Activated CD4-positive, alpha-beta T cell treated with anti-CD3 and anti-CD28 coated beads, Interleukin-2, Interleukin-6, amounts not matched to agents 100 ng/mL and 50 ng/mL, durations not matched to agents 16 hours and 8 hours (primary cell): Measurements from ENCODE around the gene FBL.
"Not testable (repeated sequence)": the region's sequence is repeated elsewhere in the genome, so short reads cannot be mapped to it uniquely, and the experiment has no call there.

ENCODE experiments used
- DNase-seq: peaks from one replicate; pipeline ENCODE4 v3.0.0-alpha.2; 2020

FBL gene

DNA sequence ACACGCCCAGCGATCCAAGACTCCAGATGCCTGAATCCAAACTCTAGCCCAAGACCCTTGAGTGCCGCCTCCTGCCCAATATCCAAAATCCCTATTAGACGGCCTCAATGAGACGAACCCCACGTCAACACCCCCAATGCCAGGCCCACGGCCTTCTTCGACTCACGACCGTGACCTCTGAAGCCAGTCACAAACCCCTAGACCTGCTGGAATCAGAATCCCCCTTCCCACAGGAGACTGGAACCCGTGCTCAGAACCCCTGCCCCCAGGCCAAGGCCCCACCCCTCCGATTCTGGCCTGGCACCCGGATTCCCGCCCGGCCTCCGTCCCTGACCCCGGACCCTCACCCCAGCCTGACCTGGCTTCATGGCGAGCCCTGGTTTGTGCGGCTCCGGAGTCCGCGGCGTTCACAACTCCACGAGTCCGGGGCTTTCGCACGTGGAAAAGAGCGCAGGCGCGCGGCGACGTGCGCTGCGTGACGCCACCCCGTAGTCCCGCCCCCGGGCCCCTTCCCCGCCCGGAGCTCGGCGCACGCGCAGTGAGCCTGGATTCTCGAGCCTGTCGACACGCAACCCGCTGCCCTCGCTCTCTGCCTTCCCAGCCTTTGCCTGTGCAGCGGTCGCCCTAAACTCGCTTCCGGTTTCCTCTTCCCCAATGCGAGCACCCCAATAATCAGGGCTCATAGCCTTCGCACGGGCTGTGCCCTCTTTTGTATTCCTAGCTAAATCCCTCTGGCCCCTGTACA, at the start of gene FBL:
TSS of gene FBL (minus strand) at position 447 of the 745 bp plus-strand sequence. CDS start at position 368, 79 bp downstream.
- DNase-seq = peak; percentile 99

DNA sequence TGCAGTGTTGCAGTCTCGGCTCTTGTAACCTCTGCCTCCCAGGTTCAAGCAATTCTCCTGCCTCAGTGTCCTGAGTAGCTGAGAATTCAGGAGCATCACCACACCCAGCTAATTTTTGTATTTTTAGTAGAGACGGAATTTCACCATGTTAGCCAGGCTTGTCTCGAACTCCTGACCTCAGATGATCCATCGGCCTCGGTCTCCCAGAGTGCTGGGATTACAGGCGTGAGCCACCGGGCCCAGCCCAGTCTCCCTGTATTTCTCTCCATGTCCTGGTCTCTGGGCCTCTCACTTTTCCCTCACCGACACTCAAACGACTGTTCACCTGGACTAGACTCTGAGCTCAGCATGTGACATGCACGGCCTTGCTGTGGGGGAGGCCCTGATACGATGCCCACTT, 48.9 kb upstream of the FBL start:
- DNase-seq = not testable (repeated sequence)

DNA sequence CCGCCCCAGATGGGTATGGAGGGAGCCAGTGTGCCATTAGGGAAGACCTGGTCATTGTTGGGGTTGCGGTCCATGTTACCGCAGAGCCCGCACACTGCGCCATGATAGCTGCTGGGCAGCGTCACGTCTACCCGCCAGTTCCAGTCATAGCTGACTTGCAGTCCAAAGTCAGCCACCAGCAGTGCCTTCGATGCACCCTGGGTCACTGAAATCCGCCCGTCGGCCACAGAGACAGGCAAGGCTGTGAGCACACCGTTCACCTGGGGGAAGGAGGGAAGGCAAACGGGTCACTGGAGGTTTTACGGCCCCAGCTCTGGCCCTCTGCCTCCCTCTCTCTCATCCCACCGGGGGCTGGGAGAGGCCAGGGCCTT, 48.0 kb upstream of the FBL start:
- DNase-seq = not testable (repeated sequence)

DNA sequence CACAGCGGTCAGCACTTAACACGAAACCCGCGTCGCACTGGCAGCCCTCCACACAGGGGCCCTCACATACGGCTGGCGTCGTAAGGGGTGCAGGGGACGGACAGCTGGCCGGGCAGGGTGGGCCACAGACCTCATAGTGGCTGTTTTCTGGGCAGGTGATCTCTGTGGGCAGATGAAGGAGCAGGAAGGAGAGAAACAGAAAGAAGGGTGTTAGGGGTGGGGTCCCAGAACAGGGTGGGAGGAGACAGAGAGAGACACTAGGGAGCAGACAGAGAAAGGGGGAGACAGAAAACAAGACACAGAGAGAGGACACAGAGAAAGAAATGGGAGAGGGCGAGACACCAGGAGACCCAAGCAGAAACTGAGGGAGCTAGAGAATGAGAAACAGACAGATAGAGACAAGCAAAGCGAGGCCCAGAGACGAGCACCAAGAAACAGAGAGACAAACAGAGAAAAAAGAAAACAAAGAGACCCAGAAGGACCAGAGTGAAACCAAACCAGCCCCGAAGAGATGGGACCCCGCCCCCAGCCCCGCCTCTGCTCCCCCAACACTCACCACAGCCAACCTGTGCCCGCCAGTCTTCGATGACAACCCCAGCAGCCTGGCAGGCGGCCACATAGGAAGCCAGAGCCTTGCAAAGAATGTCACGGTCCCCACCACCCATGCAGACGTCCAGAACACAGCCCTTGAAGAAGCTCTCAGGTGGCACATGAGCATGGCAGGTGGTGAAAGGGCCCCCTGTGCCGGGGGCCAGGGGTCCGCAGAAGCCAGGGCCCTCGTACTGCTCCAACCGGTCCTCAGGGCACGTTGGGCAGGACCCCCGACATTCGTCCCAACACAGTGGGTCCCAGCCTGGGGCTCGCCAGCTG, 47.4 kb upstream of the FBL start:
- not testable (repeated sequence) for DNase-seq

DNA sequence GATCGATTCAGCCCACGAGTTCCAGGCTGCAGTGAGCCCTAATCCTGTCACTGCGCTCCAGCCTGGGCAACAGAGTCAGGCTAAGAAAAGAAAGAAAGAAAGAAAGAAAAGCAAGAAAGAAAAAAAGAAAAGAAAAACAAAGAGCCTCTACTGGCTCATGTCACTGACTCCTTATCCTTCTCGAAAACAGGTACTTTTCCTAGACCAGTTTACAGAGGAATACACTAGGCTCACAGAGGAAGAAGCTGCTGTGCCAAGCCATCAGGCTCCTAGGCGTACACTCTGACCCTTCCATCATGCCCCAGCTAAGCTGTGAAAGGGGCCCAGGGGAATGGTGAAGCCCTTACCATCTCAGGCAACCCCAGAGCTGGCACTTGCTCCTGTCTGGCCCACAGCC, 46.3 kb upstream of the FBL start:
- not testable (repeated sequence) for DNase-seq

DNA sequence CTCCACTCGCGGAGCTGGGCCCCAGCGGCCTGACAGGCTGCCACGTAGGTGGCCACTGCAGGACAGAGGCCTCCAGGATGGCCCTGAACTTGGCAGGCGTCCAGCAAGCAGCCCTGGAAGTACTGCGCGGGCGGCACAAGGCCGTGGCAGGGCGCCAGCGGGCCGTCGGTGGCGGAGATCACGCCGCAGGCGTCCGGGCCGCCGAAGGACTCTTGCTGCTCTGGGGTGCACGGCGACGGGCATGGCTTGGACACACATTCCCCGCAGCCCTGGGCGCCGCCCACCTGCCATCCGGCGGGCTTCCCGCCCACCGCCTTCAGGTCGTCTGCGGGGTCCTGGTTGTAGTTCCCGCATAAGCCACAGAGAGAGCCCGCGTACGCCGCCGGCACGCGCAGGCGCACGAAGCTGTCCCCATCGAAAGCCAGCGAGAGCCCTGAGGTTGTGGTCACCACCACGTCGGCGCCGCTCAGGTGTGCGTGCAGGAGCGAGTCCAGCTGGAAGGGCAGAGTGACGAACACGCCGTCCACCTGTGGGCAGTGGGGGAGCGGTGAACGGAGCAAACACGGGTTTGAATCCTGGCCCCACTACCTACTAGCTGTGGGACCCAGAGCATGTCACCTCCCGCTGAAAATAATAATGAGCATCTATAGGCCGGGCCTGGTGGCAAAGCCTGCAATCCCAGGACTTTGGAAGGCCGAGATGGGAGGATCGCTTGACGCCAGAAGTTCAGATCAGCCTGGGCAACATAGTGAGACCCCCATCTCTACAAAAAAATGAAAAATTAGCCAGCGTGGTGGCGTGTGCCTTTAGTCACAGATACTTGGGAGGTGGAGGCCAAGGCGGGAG, 45.7 kb upstream of the FBL start:
- not testable (repeated sequence) for DNase-seq

DNA sequence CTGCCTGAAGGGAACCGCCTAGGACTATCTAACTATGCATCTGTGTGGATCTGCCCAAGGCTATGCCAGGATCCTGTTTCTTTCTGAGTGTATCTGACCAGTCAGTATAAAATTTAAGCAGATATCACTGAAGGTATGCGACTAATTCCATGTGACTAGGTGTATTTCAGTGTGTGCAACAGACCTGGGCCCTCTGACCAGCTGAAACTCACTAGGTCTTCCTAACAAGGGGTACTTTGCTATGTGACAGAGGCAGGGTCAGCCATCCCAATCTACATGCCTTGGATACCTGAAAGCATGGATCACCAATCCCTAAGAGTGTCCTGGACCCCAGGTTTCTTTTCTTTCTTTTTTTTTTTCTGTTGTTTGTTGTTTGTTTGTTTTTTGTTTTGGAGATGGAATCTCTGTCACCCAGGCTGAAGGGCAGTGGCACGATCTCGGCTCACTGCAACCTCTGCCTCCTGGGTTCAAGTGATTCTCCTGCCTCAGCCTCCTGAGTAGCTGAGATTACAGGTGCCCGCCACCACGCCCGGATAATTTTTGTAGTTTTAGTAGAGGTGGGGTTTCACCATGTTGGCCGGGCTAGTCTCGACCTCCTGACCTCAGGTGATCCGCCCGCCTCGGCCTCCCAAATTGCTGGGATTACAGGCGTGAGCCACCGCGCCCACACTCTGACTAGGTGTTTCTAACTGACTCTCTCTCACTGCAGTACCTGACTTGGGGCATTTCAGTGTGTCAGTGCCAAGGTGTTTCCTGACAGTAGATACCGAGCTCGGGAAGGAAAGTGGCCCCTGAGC, 44.8 kb upstream of the FBL start:
- no peak for DNase-seq

DNA sequence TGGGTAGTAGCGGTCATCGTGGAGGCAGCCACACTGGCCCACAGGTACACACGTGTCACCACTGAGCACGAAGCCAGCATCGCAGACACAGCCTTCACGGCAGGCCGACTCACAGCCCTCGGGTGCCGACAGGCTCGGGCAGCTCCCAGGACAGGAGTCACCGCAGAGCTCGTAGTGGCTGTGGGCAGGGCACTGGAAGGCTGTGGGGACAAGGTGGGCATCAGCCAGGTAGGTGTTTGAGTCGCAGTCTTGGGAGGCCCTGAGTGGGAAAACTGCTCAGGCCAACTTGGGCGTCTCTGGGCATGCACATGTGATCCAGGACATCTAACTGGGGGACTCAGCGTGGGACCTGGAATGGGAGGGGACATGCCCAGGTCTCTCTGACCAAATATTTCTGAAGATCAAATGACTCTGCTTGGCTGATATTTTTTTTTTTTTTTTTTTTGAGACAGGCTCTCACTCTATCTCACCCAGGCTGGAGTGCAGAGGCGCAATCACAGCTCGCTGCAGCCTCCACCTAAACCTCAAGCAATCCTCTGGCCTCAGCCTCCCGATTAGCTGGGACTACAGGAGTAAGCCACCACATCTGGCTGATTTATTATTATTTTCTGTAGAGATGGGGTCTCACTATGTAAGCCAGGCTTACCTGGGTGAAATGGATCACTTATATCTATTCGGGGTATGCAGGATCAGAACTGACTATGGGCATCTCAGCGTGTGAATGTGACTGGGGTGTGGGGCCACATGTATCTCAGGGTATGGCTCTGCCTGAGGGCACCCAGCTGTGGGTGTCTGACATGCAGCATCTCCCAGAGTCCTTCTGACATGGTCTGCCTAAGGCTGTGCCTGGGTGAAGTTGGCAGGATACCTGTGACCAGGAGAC, 43.9 kb upstream of the FBL start:
- DNase-seq = not testable (repeated sequence)

DNA sequence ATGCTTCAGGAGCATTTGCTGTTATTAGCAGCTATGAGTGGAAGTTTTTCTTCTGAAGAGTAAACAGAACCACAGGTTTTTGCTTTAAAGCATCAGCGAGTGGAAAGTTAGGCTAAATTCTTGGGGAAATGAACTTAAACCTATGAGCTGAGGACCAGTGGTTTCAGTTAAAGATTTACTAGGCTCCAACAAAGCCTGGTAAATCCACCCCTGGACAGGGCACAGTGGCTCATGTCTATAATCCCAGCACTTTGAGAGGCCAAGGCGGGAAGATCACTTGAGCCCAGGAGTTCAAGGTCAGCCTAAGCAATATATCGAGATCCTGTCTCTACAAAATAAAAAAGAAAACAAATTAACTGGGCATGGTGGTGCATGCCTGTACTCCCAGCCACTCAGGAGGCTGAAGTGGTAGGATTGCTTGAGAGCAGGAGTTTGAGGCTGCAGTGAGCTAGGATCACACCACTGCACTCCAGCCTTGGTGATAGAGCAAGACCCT, 41.3 kb upstream of the FBL start:
- DNase-seq = not testable (repeated sequence)

DNA sequence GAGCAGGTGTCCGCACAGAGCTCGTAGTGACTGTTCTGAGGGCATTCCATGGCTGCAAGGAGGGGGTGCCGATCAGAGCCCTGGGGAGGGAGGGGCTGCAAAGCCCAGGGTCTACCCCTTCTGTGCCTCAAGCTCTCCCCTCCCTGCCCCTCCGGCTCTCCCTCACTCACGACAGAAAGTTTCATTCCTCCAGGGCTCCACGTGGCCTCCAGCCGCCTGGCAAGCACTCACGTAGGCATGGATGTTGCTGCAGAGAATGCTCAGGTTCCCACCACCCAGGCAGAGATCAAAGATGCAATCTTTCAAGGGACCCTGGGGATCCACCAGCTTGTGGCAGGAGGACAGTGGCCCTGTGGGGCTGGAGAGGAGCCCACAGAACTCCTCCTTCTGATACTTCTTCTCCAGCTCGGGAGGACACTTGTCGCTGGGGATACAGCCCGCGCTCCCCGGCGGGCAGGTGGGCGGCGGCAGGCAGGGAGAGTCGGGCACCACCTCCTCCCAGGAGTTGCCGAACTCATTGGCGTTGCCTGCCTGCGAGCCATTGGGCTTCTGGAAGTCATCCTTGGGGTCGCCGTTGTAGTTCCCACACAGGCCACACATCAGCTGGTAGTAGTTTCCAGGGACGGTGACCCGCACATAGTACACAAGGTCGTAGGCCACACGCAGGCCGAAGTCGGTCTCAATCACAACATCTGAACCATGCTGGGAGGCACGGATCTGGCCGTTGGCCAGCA, 39.8 kb upstream of the FBL start:
- not testable (repeated sequence) for DNase-seq

DNA sequence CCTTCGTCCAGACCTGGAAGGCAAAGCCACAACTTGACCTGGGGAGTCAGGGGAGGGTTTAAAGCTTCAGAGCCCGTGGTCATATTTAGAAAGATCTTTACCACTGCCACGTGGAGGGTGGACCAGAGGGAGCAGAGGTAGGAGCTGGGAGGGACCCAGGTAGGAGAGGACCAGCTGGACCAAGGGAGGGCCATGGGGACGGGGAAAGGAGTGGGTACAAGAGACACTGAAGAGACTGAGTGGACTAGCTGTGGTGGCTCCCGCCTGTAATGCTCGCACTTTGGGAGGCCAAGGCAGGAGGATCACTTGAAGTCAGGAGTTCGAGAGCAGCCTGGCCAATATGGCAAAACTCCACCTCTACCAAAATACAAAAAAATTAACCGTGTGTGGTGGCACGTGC, 38.5 kb upstream of the FBL start:
- not testable (repeated sequence) for DNase-seq

DNA sequence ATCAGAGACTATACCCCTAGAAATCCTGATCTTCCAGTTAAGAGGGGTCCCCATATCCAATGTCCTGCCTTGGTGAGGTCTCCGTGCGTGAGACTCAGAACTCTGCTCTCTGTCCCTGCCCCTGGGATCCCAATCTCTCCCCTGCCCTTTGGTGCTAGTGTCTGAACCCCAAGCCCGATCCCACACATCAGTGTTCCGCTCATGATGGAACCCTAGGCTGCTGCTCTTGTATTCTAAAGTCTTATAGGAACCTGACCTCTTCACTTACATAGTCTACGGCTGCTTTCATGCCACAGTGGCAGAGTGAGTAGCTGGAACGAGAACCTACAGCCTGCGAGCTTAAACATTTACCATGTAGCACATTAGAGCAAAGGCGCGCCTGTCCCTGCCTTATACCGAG, 36.5 kb upstream of the FBL start:
- DNase-seq = not testable (repeated sequence)

DNA sequence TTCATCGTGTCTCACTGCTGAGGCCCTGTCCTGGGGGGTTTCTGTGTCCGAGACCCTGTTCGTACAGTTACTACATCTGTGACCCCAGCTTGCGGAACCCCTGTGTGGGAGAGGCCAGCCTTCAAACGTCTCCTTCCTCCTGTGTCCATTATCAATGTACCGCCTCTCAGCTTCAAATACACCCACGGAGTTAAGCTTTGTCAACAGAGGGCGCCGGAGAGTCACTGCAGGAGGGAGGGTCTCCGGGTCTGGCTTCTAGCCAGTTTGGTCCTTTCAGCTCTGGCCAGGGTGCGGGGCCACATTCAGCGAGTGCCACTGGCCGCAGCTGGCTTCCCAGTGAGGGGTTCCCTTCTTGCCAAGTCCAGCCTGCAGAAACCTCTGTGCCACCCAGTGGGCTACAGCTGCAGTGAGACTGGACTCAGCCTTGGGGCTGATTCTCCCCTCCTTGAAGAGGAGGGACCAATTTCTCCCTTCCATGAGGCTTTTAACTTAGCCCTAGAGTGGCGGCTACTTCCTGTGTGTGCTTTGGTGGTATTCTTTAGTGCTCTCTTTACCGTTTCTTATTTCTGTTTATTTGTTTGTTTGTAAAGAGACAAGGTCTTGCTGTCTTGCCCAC, 35.4 kb upstream of the FBL start:
- peak; percentile 61 for DNase-seq

DNA sequence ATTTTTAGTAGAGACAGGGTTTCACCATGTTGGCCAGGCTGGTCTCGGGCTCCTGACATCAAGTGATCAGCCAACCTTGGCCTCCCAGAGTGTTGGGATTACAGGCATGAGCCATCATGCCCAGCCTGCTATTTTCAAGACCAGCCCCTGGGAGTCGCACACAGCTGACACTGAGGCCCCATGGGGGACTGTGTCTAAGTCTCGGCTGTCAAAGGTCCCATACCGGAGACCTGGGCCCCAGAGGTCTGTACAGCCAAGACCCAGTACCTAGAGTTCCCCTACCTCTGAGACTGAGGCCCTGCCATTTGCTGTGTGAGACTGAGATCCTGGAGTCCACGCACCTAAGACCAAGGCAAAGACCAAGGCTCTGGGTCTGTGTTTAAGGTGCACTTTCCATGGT, 34.1 kb upstream of the FBL start:
- DNase-seq = not testable (repeated sequence)

DNA sequence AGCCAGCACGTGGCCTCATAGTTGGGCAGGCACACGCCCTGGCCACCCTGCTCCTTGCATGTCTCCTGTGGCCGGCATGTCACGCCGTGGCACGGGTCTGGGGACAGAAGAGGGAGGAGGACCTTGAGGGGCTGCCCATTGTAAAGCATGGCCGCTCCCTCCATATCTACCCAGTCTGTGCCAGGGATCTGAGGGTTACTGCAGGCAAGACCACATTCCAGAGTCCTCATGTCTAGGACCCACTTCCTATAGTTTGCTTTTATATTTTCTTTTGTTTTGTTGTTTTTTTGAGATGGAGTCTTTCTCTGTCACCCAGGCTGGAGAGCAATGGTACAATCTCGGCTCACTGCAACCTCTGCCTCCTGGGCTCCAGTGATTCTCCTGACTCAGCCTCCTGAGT, 33.6 kb upstream of the FBL start:
- DNase-seq = not testable (repeated sequence)

DNA sequence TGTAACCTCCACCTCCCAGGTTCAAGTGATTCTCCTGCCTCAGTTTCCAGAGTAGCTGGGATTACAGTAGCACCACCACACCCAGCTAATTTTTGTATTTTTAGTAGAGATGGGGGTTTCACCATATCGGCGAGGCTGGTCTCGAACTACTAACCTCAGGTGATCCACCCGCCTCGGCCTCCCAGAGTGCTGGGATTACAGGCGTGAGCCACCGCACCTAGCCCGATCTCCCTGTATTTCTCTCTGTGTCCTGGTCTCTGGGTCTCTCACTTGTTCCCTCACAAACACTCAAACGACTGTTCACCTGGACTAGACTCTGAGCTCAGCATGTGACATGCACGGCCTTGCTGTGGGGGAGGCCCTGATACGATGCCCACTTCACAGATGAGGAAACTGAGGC, 32.7 kb upstream of the FBL start:
- DNase-seq = not testable (repeated sequence)

DNA sequence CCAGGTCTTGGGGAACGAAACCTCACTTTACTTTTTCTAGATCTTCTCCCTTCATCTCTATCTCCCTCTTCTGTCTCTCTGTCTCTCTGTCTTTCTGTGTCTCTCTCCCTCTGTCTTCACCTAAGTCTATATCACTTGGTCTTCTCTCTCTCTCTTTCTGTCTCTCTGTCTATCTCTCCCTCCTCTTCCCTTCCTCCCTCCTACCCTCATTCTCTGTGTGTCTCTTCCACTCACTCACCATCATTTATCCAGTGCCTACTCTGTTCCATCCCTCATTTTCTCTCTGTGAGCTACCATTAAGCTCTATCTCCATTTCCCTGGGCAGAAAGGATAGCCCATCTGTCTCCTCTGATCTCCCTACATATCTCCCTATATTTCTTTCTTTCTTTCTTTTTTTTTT, 32.2 kb upstream of the FBL start:
- DNase-seq = no peak

DNA sequence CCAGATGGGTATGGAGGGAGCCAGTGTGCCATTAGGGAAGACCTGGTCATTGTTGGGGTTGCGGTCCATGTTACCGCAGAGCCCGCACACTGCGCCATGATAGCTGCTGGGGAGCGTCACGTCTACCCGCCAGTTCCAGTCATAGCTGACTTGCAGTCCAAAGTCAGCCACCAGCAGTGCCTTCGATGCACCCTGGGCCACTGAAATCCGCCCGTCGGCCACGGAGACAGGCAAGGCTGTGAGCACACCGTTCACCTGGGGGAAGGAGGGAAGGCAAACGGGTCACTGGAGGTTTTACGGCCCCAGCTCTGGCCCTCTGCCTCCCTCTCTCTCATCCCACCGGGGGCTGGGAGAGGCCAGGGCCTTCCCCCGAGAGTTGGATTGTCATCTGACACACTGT, 31.8 kb upstream of the FBL start:
- DNase-seq = not testable (repeated sequence)

DNA sequence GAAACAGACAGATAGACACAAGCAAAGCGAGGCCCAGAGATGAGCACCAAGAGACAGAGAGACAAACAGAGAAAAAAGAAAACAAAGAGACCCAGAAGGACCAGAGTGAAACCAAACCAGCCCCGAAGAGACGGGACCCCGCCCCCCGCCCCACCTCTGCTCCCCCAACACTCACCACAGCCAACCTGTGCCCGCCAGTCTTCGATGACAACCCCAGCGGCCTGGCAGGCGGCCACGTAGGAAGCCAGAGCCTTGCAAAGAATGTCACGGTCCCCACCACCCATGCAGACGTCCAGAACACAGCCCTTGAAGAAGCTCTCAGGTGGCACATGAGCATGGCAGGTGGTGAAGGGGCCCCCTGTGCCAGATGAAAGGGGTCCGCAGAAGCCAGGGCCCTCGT, 31.3 kb upstream of the FBL start:
- not testable (repeated sequence) for DNase-seq

DNA sequence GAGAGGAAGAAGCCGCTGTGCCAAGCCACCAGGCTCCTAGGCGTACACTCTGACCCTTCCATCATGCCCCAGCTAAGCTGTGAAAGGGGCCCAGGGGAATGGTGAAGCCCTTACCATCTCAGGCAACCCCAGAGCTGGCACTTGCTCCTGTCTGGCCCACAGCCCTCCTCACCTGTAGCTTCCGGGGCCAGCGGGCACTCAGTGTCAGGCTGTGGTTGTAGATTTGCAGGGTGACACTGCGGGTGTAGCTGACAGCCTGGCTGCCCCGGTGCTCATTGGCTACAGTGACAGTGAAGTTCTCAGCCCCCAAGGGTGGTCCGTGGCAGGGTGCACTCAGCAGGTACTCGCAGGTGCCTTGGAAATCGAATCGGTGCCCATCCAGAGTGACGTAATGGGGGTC, 30.3 kb upstream of the FBL start:
- not testable (repeated sequence) for DNase-seq
